RWPE2 (cell line): ENCODE results near the gene TOX3.
A peak's percentile ranks its signal among the peaks of the same experiment; 100 is the strongest.

Source experiments
- ATAC-seq: fragments of 200-7000 bp; cut with Tn5 transposase; 3 replicates; pipeline ENCODE4 v1.9.1; 2021; ENCODE audit warnings: low read depth
- DNase-seq: peaks from one replicate; pipeline ENCODE4 v3.0.0-alpha.2; 2020; ENCODE audit warnings: low spot score
- H3K27ac ChIP-seq: fragments of 450-650 bp; 2 replicates; pipeline ENCODE4 v1.5.1; 2017; ENCODE audit warnings: mild to moderate bottlenecking; ENCODE audit not compliant: poor library complexity, severe bottlenecking
- H3K27me3 ChIP-seq: fragments of 250-450 bp; sonication (Bioruptor Pico); 2 replicates; pipeline ENCODE4 v1.5.1; 2021; ENCODE audit warnings: mild to moderate bottlenecking, moderate library complexity; ENCODE audit not compliant: insufficient read depth, poor library complexity, severe bottlenecking
- H3K36me3 ChIP-seq: fragments of 250-450 bp; sonication (Bioruptor Pico); 2 replicates; pipeline ENCODE4 v1.5.1; 2020; ENCODE audit warnings: low read depth, mild to moderate bottlenecking, moderate library complexity
- H3K4me1 ChIP-seq: fragments of 250-450 bp; sonication (Bioruptor Pico); 2 replicates; pipeline ENCODE4 v1.5.1; 2021; ENCODE audit warnings: mild to moderate bottlenecking, moderate library complexity; ENCODE audit not compliant: insufficient read depth, poor library complexity, severe bottlenecking
- H3K4me3 ChIP-seq: fragments of 250-450 bp; sonication (Bioruptor Pico); 2 replicates; pipeline ENCODE4 v1.5.1; 2021; ENCODE audit warnings: mild to moderate bottlenecking, moderate library complexity; ENCODE audit not compliant: severe bottlenecking
- H3K9me3 ChIP-seq: fragments of 250-450 bp; sonication (Bioruptor Pico); 2 replicates; pipeline ENCODE4 v1.5.1; 2021; ENCODE audit warnings: mild to moderate bottlenecking, moderate library complexity; ENCODE audit not compliant: severe bottlenecking
- CTCF ChIP-seq: fragments of 450-650 bp; IDR thresholded peaks from one replicate; pipeline ENCODE4 v1.5.1; 2017; ENCODE audit warnings: mild to moderate bottlenecking, moderate library complexity; ENCODE audit not compliant: poor library complexity, severe bottlenecking

TOX3 gene

GRCh38 chr16:52497067-52497816, 49.7 kb downstream of the TOX3 start:
- TF ChIP-seq CTCF, result no peak
- H3K9me3 ChIP-seq, result no peaks in the 10 kb centered on the region
- no peaks in the 10 kb centered on the region for H3K36me3 ChIP-seq
- no peaks in the 10 kb centered on the region for H3K4me1 ChIP-seq
- DNase-seq, result no peak
- ATAC-seq, result peak; percentile 94
- H3K27me3 ChIP-seq, result no peaks in the 10 kb centered on the region
- H3K27ac ChIP-seq, result no peak overlapping the region
- H3K4me3 ChIP-seq, result no peak overlapping the region

GRCh38 chr16:52496051-52496876, 50.7 kb downstream of the TOX3 start:
- Histone ChIP-seq H3K27ac (no peak overlapping the region), H3K4me1 (no peaks in the 10 kb centered on the region), H3K36me3 (no peaks in the 10 kb centered on the region), H3K9me3 (no peaks in the 10 kb centered on the region), H3K4me3 (no peak overlapping the region), H3K27me3 (no peaks in the 10 kb centered on the region)
- TF ChIP-seq CTCF, result no peak
- DNase-seq, result no peak
- ATAC-seq, result no peak

GRCh38 chr16:52494621-52495020, 52.3 kb downstream of the TOX3 start:
- no peaks in the 10 kb centered on the region for H3K27me3 ChIP-seq
- no peaks in the 10 kb centered on the region for H3K36me3 ChIP-seq
- no peaks in the 10 kb centered on the region for H3K4me1 ChIP-seq
- no peak for TF ChIP-seq CTCF
- DNase-seq (no peak), ATAC-seq (no peak)
- H3K27ac ChIP-seq, result no peak overlapping the region
- no peaks in the 10 kb centered on the region for H3K9me3 ChIP-seq
- H3K4me3 ChIP-seq, result no peak overlapping the region

GRCh38 chr16:52494145-52494544, 52.8 kb downstream of the TOX3 start:
- H3K27me3 ChIP-seq, result no peaks in the 10 kb centered on the region
- ATAC-seq, result no peak
- no peak overlapping the region for H3K4me3 ChIP-seq
- no peaks in the 10 kb centered on the region for H3K9me3 ChIP-seq
- no peak for DNase-seq
- no peaks in the 10 kb centered on the region for H3K36me3 ChIP-seq
- H3K27ac ChIP-seq, result no peak overlapping the region
- no peak for TF ChIP-seq CTCF
- H3K4me1 ChIP-seq, result no peaks in the 10 kb centered on the region
